Neural progenitor cell (in vitro differentiated cells): ENCODE measurements around the gene COX17.

Experiments used
- CTCF ChIP-seq: fragments of 200-600 bp; sonication (generic); IDR thresholded peaks from 2 replicates; pipeline ENCODE4 v1.5.1; 2017; ENCODE audit warnings: antibody characterized with exemption, mild to moderate bottlenecking
- EZH2 ChIP-seq: fragments of 200-600 bp; sonication (generic); IDR thresholded peaks from 2 replicates; pipeline ENCODE4 v1.6.1; 2017; ENCODE audit warnings: antibody characterized with exemption, mild to moderate bottlenecking, moderate library complexity
- EZH2phosphoT487 ChIP-seq: fragments of 200-600 bp; sonication (generic); IDR thresholded peaks from 2 replicates; pipeline ENCODE4 v1.6.1; 2017; ENCODE audit warnings: antibody characterized with exemption

GRCh38 chr3:119630880-119631329 is 46.3 kb downstream of the COX17 start:
- TF ChIP-seq EZH2 (no peak), CTCF (no peak), EZH2phosphoT487 (no peak)
